ENCODE data around the gene FAM107B. TPM values are rescaled to one million over a fixed set of nuclear protein-coding genes. Genes with fewer than 3 reads are reported as not detected.

The FAM107B gene
- total RNA-seq, 4 donors from 2014 or later = 12.3 to 41.3 (median 31.8) TPM

GRCh38 chr10:14616955-14617730, 157.6 kb downstream of the FAM107B start:
- no peaks in the 10 kb centered on the region for H3K36me3 ChIP-seq
- H3K4me1 ChIP-seq = no peaks in the 10 kb centered on the region
- H3K27me3 ChIP-seq = no peaks in the 10 kb centered on the region
- DNase-seq = no peak
- intact Hi-C loops (cut with DNase I) = no loop called here
- no peak overlapping the region for H3K4me3 ChIP-seq (replicated peaks in 1 of 3)
- no peak overlapping the region for H3K27ac ChIP-seq
- no peaks in the 10 kb centered on the region for H3K9me3 ChIP-seq
- 45 to 52% methylated on average over 5 of the region's 5 CpGs for WGBS, 2 donors
- no peak for TF ChIP-seq POLR2A (IDR thresholded peaks at IDR 0.05)
- no peak for TF ChIP-seq CTCF (IDR thresholded peaks at IDR 0.05)

GRCh38 chr10:14616465-14616864, 158.2 kb downstream of the FAM107B start:
- Histone ChIP-seq H3K27me3 (no peaks in the 10 kb centered on the region), H3K4me3 (replicated peaks in 1 of 3) (no peak overlapping the region), H3K36me3 (no peaks in the 10 kb centered on the region), H3K9me3 (no peaks in the 10 kb centered on the region), H3K27ac (no peak overlapping the region), H3K4me1 (peaks cover 2 to 3% of the 10 kb centered on the region in 2 donors)
- intact Hi-C loops (cut with DNase I) = no loop called here
- no peak for DNase-seq
- 80 to 87% methylated on average over 2 of the region's 2 CpGs for WGBS, 2 donors
- no peak for TF ChIP-seq POLR2A (IDR thresholded peaks at IDR 0.05)

DNA sequence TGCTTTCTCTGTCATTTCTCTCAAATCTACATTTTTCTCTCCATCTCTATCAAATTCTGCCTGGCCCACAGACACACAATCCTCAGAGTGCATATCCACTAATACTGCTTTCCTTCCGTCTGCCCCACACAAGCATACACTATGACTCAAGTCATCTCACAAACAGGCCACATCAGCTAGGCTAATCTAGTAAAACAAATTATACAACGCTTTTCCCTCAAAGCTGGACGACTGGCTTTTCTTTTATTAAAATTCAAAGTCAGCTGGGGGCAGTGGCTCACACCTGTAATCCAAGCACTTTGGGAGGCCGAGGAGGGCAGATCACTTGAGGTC, 161.1 kb downstream of the FAM107B start:
- 92 to 96% methylated on average over 4 of the region's 4 CpGs for WGBS, 2 donors
- Histone ChIP-seq H3K27me3 (no peaks in the 10 kb centered on the region), H3K4me3 (replicated peaks in 1 of 3) (no peak overlapping the region), H3K4me1 (peaks cover 3 to 4% of the 10 kb centered on the region in 2 donors), H3K36me3 (no peaks in the 10 kb centered on the region), H3K9me3 (no peaks in the 10 kb centered on the region), H3K27ac (no peak overlapping the region)
- intact Hi-C loops (cut with DNase I) = no loop called here
- DNase-seq = no peak
- TF ChIP-seq POLR2A (IDR thresholded peaks at IDR 0.05) (no peak), CTCF (IDR thresholded peaks at IDR 0.05) (no peak)

DNA sequence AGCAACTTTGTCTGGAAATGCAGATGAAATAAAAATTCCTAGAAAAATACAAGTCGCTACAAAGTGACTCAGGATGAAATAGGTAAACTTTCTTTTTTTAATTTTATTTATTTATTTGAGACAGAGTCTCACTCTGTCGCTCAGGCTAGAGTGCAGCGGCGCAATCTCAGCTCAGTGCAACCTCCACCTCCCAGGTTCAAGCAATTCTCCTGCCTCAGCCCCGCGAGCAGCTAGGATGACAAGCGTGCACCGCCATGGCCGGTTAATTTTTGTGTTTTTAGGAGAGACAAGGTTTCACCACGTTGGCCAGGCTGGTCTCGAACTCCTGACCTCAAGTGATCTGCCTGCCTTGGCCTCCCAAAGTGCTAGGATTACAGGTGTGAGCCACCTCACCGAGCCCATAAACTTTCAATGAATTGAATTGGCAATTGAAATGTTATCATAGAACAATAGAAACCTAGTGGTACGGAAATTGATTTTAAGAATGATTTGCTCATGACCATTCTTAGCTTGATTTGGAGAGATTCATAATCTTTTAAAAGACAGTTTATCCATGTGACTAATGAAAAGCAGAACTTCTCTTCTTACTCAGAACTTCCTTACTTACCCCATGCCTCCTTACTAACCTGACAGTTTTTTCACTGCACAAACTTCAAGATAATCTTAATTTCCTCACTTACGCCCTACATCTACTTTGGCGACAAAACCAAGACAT, 161.7 kb downstream of the FAM107B start:
- Histone ChIP-seq H3K9me3 (no peaks in the 10 kb centered on the region), H3K4me3 (replicated peaks in 1 of 3) (no peak overlapping the region), H3K4me1 (peaks cover 3 to 4% of the 10 kb centered on the region in 2 donors), H3K27me3 (no peaks in the 10 kb centered on the region), H3K27ac (no peak overlapping the region), H3K36me3 (no peaks in the 10 kb centered on the region)
- 92 to 93% methylated on average over 15 of the region's 15 CpGs for WGBS, 2 donors
- intact Hi-C loops (cut with DNase I) = no loop called here
- DNase-seq = no peak
- TF ChIP-seq CTCF (IDR thresholded peaks at IDR 0.05) = no peak
- TF ChIP-seq POLR2A (IDR thresholded peaks at IDR 0.05) = no peak

DNA sequence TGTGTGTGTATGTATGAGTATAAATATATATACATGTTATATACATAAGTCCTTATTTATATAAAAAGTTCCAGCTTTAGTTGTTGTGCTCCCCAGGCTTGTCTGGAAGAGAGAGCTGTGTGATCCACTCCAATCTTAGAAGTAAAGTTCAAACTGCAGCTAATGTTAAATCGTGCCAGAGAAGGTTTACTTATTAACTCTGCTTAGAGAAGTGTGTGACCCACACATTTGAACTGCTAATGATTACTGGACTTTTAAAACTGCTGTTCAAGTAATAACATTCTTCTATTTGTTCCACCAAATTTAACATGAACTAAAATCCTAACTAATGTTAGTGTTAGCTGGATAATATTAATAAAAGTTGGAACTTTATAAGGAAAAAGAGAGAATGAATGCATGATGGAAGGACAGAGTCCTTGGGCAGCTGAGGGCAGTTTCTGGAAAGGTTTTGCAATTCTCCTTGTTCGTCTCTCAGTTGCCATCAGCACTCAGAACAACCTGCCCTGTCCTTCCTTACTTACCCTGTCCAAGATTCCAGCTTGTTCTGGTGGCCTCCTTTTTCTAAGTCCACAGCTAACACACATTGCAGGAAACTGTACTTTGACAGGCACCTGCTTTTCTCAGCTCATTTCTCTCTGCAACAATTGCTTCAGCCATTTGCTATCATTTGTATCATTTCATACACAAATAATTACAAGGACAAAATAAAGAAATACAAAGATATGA, 162.6 kb downstream of the FAM107B start:
- no peaks in the 10 kb centered on the region for H3K27me3 ChIP-seq
- no peak overlapping the region for H3K4me3 ChIP-seq (replicated peaks in 1 of 3)
- H3K4me1 ChIP-seq = peaks cover 3 to 4% of the 10 kb centered on the region in 2 donors
- H3K27ac ChIP-seq = no peak overlapping the region
- H3K36me3 ChIP-seq = no peaks in the 10 kb centered on the region
- intact Hi-C loops (cut with DNase I) = no loop called here
- TF ChIP-seq POLR2A (IDR thresholded peaks at IDR 0.05) (no peak), CTCF (IDR thresholded peaks at IDR 0.05) (no peak)
- WGBS, 2 donors = 8 to 11% methylated on average over 2 of the region's 2 CpGs
- DNase-seq = no peak
- H3K9me3 ChIP-seq = no peaks in the 10 kb centered on the region

Data from thyroid gland (tissue), 4 donors.